GM21619 (cell line): Measurements from ENCODE around the gene MAN2A1.

ENCODE experiments used
- ATAC-seq: cut with Tn5 transposase; IDR thresholded peaks from one replicate; pipeline ENCODE4 v1.9.1; 2021; ENCODE audit not compliant: unreplicated experiment

MAN2A1 gene

GRCh38 chr5:109900461-109900860, 210.7 kb downstream of the MAN2A1 start:
- ATAC-seq: no peak

- peak; percentile 44 for ATAC-seq
Measured at GRCh38 chr5:109900911-109901627, 211.3 kb downstream of the MAN2A1 start.

GRCh38 chr5:109901628-109901981, 211.9 kb downstream of the MAN2A1 start:
- no peak for ATAC-seq

GRCh38 chr5:109903061-109903460, 213.3 kb downstream of the MAN2A1 start:
- no peak for ATAC-seq

GRCh38 chr5:109905906-109906305, 216.2 kb downstream of the MAN2A1 start:
- ATAC-seq: no peak

- no peak for ATAC-seq
Measured at GRCh38 chr5:109907189-109907588, 217.5 kb downstream of the MAN2A1 start.

- no peak for ATAC-seq
Measured at GRCh38 chr5:109907731-109908130, 218.0 kb downstream of the MAN2A1 start.

GRCh38 chr5:109908366-109908765, 218.6 kb downstream of the MAN2A1 start:
- ATAC-seq: no peak

GRCh38 chr5:109910874-109911273, 221.1 kb downstream of the MAN2A1 start:
- ATAC-seq: no peak

- no peak for ATAC-seq
Measured at GRCh38 chr5:109911731-109912130, 222.0 kb downstream of the MAN2A1 start.

GRCh38 chr5:109914906-109915305, 225.2 kb downstream of the MAN2A1 start:
- no peak for ATAC-seq

GRCh38 chr5:109916481-109917153, 226.9 kb downstream of the MAN2A1 start:
- no peak for ATAC-seq
